H1 (cell line): Measurements from ENCODE around the gene OR5D13. TPM values are rescaled to one million over a fixed set of nuclear protein-coding genes. Genes with fewer than 3 reads are reported as not detected.

Experiments
- CTCF ChIA-PET: fragments of 300-600 bp; sonication (Branson Sonifier 250); formaldehyde crosslinking; loops from one replicate; lab custom pipeline; 2021; ENCODE audit not compliant: partially characterized antibody; lab: Charles Lee
- POLR2A ChIA-PET: fragments of 300-600 bp; sonication (Branson Sonifier 250); formaldehyde crosslinking; loops from one replicate; lab custom pipeline; 2021; ENCODE audit warnings: inconsistent platforms; ENCODE audit not compliant: partially characterized antibody; lab: Charles Lee
- DNase-seq, 2 experiments: peaks; one replicate each; pipeline versions ENCODE4 v3.0.0 to v3.0.0-alpha.2; 2010 to 2022; ENCODE audit warnings: low spot score in 2 of 2, low read depth in 1 of 2, mixed read lengths in 1 of 2
- FAIRE-seq: peaks from 2 replicates; lab custom pipeline; 2011; peaks lifted over from hg19 to GRCh38; lab: Jason Lieb, UNC
- H2AFZ ChIP-seq: 2 replicates; pipeline ENCODE4 v1.8.1; 2012; ENCODE audit warnings: low read length, inconsistent platforms
- H2AK5ac ChIP-seq: 2 replicates; pipeline ENCODE4 v1.6.1; 2013; ENCODE audit warnings: low read depth, low read length
- H2BK120ac ChIP-seq: replicated peaks from 2 replicates; pipeline ENCODE3; 2013; ENCODE audit warnings: low read depth, low read length, inconsistent platforms
- H2BK12ac ChIP-seq: 2 replicates; pipeline ENCODE4 v1.6.1; 2013; ENCODE audit warnings: low read depth, low read length
- H2BK15ac ChIP-seq: 2 replicates; pipeline ENCODE4 v1.6.1; 2013; ENCODE audit warnings: low read length
- H2BK20ac ChIP-seq: 2 replicates; pipeline ENCODE4 v1.6.1; 2013; ENCODE audit warnings: low read length
- H2BK5ac ChIP-seq: 2 replicates; pipeline ENCODE4 v1.6.1; 2013; ENCODE audit warnings: low read depth, low read length
- H3K14ac ChIP-seq: 2 replicates; pipeline ENCODE4 v1.6.1; 2013; ENCODE audit warnings: inconsistent platforms; ENCODE audit not compliant: insufficient read length
- H3K18ac ChIP-seq: 2 replicates; pipeline ENCODE4 v1.6.1; 2013; ENCODE audit warnings: low read length; ENCODE audit errors: extremely low read depth
- H3K23ac ChIP-seq: 2 replicates; pipeline ENCODE4 v1.6.1; 2013; ENCODE audit warnings: inconsistent platforms; ENCODE audit not compliant: insufficient read length
- H3K23me2 ChIP-seq: 2 replicates; pipeline ENCODE4 v1.6.1; 2013; ENCODE audit warnings: low read depth, low read length
- H3K27ac ChIP-seq: 2 replicates; pipeline ENCODE4 v1.6.1; 2011; ENCODE audit warnings: low read depth, low read length, inconsistent platforms
- H3K27me3 ChIP-seq, 4 experiments: replicated peaks in 1 of 4; 1 replicate in 1 of 4; 2 replicates in 3 of 4; pipeline versions ENCODE4 v1.6.1 to v1.8.1; 2011 to 2013; ENCODE audit warnings: low read length in 3 of 4, mild to moderate bottlenecking in 3 of 4, inconsistent platforms in 2 of 4, mixed read lengths in 2 of 4, moderate library complexity in 1 of 4; ENCODE audit not compliant: control insufficient read depth in 3 of 4, insufficient read depth in 3 of 4; ENCODE audit errors: extremely low read depth in 1 of 4
- H3K36me3 ChIP-seq, 4 experiments: 2 replicates each; pipeline versions ENCODE4 v1.6.1 to v1.8.1; 2011 to 2013; ENCODE audit warnings: mild to moderate bottlenecking in 4 of 4, low read length in 3 of 4, moderate library complexity in 2 of 4, control low read depth in 1 of 4, inconsistent platforms in 1 of 4; ENCODE audit not compliant: insufficient read depth in 4 of 4, control insufficient read depth in 2 of 4
- H3K4ac ChIP-seq: replicated peaks from 2 replicates; pipeline ENCODE3; 2013; ENCODE audit warnings: low read length, low read depth, mixed read lengths, inconsistent platforms; ENCODE audit not compliant: insufficient read length
- H3K4me1 ChIP-seq, 4 experiments: replicated peaks in 1 of 4; 1 replicate in 1 of 4; 2 replicates in 3 of 4; pipeline versions ENCODE4 v1.6.1 to v1.8.1; 2011 to 2013; ENCODE audit warnings: low read length in 3 of 4, inconsistent platforms in 2 of 4, mixed read lengths in 1 of 4; ENCODE audit not compliant: insufficient read depth in 4 of 4, control insufficient read depth in 3 of 4
- H3K4me2 ChIP-seq, 2 experiments: 2 replicates each; pipeline versions ENCODE4 v1.6.1 to v1.8.1; 2011 to 2013; ENCODE audit warnings: low read depth in 2 of 2, low read length in 2 of 2, control low read depth in 1 of 2, inconsistent platforms in 1 of 2, mild to moderate bottlenecking in 1 of 2; ENCODE audit not compliant: insufficient read depth in 1 of 2
- H3K4me3 ChIP-seq, 4 experiments: fragments of 200-600, 300-600 bp in 1 of 4; sonication (generic), shearing (Covaris generic), sonication (Bioruptor Twin) in 1 of 4; 2 replicates each; pipeline versions ENCODE4 v1.5.1 to v1.8.1; 2011 to 2016; ENCODE audit warnings: low read length in 4 of 4, low read depth in 3 of 4, control low read depth in 2 of 4, inconsistent platforms in 2 of 4, mild to moderate bottlenecking in 2 of 4, mixed read lengths in 1 of 4, moderate library complexity in 1 of 4; ENCODE audit not compliant: insufficient read depth in 2 of 4; ENCODE audit errors: extremely low read depth in 1 of 4
- H3K56ac ChIP-seq: replicated peaks from 2 replicates; pipeline ENCODE3; 2013; ENCODE audit warnings: low read depth, mild to moderate bottlenecking, mixed read lengths, low read length, inconsistent platforms; ENCODE audit not compliant: insufficient read length
- H3K79me1 ChIP-seq: 2 replicates; pipeline ENCODE4 v1.6.1; 2013; ENCODE audit warnings: low read depth, low read length, control low read depth
- H3K79me2 ChIP-seq, 2 experiments: 2 replicates each; pipeline versions ENCODE4 v1.6.1 to v1.8.1; 2012 to 2013; ENCODE audit warnings: low read length in 2 of 2, mild to moderate bottlenecking in 2 of 2, inconsistent platforms in 1 of 2; ENCODE audit not compliant: insufficient read depth in 2 of 2, control insufficient read depth in 1 of 2
- H3K9ac ChIP-seq, 4 experiments: replicated peaks in 1 of 4; 1 replicate in 1 of 4; 2 replicates in 3 of 4; pipeline versions ENCODE4 v1.6.1 to v1.8.1; 2011 to 2013; ENCODE audit warnings: low read depth in 3 of 4, low read length in 3 of 4, control low read depth in 2 of 4, mild to moderate bottlenecking in 2 of 4, moderate library complexity in 2 of 4, inconsistent platforms in 1 of 4; ENCODE audit errors: extremely low read depth in 1 of 4
- H3K9me3 ChIP-seq, 2 experiments: 2 replicates each; pipeline versions ENCODE4 v1.6.1 to v1.8.1; 2012 to 2013; ENCODE audit warnings: mild to moderate bottlenecking in 2 of 2, moderate library complexity in 2 of 2, control low read depth in 1 of 2, inconsistent platforms in 1 of 2, low read depth in 1 of 2, low read length in 1 of 2, mixed read lengths in 1 of 2; ENCODE audit not compliant: insufficient read depth in 2 of 2
- H4K20me1 ChIP-seq, 2 experiments: replicated peaks in 1 of 2; 2 replicates each; pipeline versions ENCODE3 to v1.8.1; 2011 to 2013; ENCODE audit warnings: inconsistent platforms in 2 of 2, low read length in 2 of 2, mild to moderate bottlenecking in 1 of 2; ENCODE audit not compliant: insufficient read depth in 2 of 2, control insufficient read depth in 1 of 2
- H4K5ac ChIP-seq: 2 replicates; pipeline ENCODE4 v1.6.1; 2013; ENCODE audit warnings: low read length, low read depth, mixed read lengths, inconsistent platforms; ENCODE audit not compliant: insufficient read length
- H4K8ac ChIP-seq: 2 replicates; pipeline ENCODE4 v1.8.0; 2013; ENCODE audit warnings: mild to moderate bottlenecking, moderate library complexity, low read length, inconsistent platforms; ENCODE audit not compliant: insufficient read depth; ENCODE audit errors: extremely low read depth
- H4K91ac ChIP-seq: replicated peaks from 2 replicates; pipeline ENCODE3; 2013; ENCODE audit warnings: low read length, mixed read lengths, inconsistent platforms; ENCODE audit not compliant: insufficient read length
- CBX5 ChIP-seq: fragments of 300-800, 300-1000 bp; sonication (generic); IDR thresholded peaks from 2 replicates; pipeline ENCODE4 v1.7.1; 2016; ENCODE audit warnings: antibody characterized with exemption, low read length, low read depth
- CBX8 ChIP-seq: fragments of 300-800, 300-1000 bp; sonication (generic); IDR thresholded peaks from 2 replicates; pipeline ENCODE4 v1.7.1; 2016; ENCODE audit warnings: low read depth, low read length, borderline replicate concordance
- CHD2 ChIP-seq: IDR thresholded peaks from 2 replicates; pipeline ENCODE4 v1.6.1; 2012; ENCODE audit warnings: low read length, improper control_type of control experiment
- POLR2A ChIP-seq, 2 experiments: IDR thresholded peaks; 1 replicate in 1 of 2; 2 replicates in 1 of 2; pipeline ENCODE4 v1.6.1; 2011; ENCODE audit warnings: low read depth in 2 of 2, low read length in 2 of 2, mild to moderate bottlenecking in 2 of 2; ENCODE audit errors: control extremely low read depth in 1 of 2
- RAD21 ChIP-seq, 2 experiments: IDR thresholded peaks in 1 of 2; conservative IDR thresholded peaks in 1 of 2; 2 replicates each; pipeline ENCODE4 v1.6.1; 2011; ENCODE audit warnings: low read depth in 2 of 2, low read length in 2 of 2, improper control_type of control experiment in 1 of 2, inconsistent platforms in 1 of 2, mild to moderate bottlenecking in 1 of 2, moderate library complexity in 1 of 2
- RNF2 ChIP-seq: fragments of 200-900, 300-1000 bp; sonication (generic); IDR thresholded peaks from 2 replicates; pipeline ENCODE4 v1.7.1; 2016; ENCODE audit warnings: borderline replicate concordance, low read depth, mild to moderate bottlenecking, antibody characterized with exemption, low read length; ENCODE audit not compliant: poor library complexity, severe bottlenecking; ENCODE audit errors: missing control alignments
- SP1 ChIP-seq: IDR thresholded peaks from 2 replicates; pipeline ENCODE4 v1.6.1; 2011; ENCODE audit warnings: low read depth, low read length
- SP2 ChIP-seq: IDR thresholded peaks from 2 replicates; pipeline ENCODE4 v1.6.1; 2012; ENCODE audit warnings: mild to moderate bottlenecking, low read length, inconsistent platforms
- TAF7 ChIP-seq: optimal IDR thresholded peaks from 2 replicates; pipeline ENCODE3; 2011; ENCODE audit warnings: low read depth, mild to moderate bottlenecking, inconsistent platforms, low read length, moderate library complexity, borderline replicate concordance
- ZNF274 ChIP-seq: IDR thresholded peaks from 2 replicates; pipeline ENCODE4 v1.7.0; 2012; ENCODE audit warnings: low read length, borderline replicate concordance; ENCODE audit errors: extremely low read depth
- WGBS, 2 experiments: shearing (Covaris generic) in 1 of 2; methylation state at CpG; one replicate each; pipeline versions ENCODE4 v1.1.6 to v1.1.7; 2013 to 2015; ENCODE audit warnings: low lambda C conversion rate in 2 of 2, mixed read lengths in 2 of 2, inconsistent platforms in 1 of 2, low coverage in 1 of 2, missing lambda C conversion rate in 1 of 2; ENCODE audit not compliant: insufficient replicate concordance in 2 of 2, insufficient coverage in 1 of 2, insufficient read length in 1 of 2; ENCODE audit errors: extremely low coverage in 1 of 2, missing lambda C conversion rate in 1 of 2; 5-methylcytosine and 5-hydroxymethylcytosine counted together
- polyA plus RNA-seq, 7 experiments: library from polyadenylated mRNA; depleted of rRNA in 3 of 7; stranded (reverse) in 5 of 7; unstranded in 2 of 7; fragments of >200 nt in 5 of 7; fragments of 200-250 nt in 2 of 7; gene quantifications; 1 replicate in 5 of 7; 2 replicates in 1 of 7; 4 replicates in 1 of 7; pipeline versions ENCODE4 v1.2.1 to v1.2.3, GENCODE V29; 2011 to 2013; ENCODE audit warnings: missing spikeins in 2 of 7, mixed read lengths in 2 of 7
- total RNA-seq: library from RNA; stranded (reverse); fragmentation: NEBNext Ultra II Directional; extraction: Animal tissue kit (Norgen Biotek cat#: 25700); gene quantifications from 2 replicates; pipeline ENCODE4 v1.2.1, GENCODE V29; 2021
- TF ChIP-seq, protein P1 (sequence below), 3 experiments: IDR thresholded peaks; 1 replicate in 2 of 3; 2 replicates in 1 of 3; pipeline versions ENCODE4 v1.5.1 to v1.6.1; 2011; ENCODE audit warnings: low read length in 3 of 3, mild to moderate bottlenecking in 3 of 3, inconsistent platforms in 2 of 3, low read depth in 1 of 3, moderate library complexity in 1 of 3; ENCODE audit not compliant: insufficient read depth in 1 of 3; ENCODE audit errors: control extremely low read depth in 1 of 3

Gene OR5D13
- total and polyA plus RNA-seq, 2 of the 8 experiments (the other 6 are each of a cell fraction or from before 2014, with no cell fraction given): not detected

DNA sequence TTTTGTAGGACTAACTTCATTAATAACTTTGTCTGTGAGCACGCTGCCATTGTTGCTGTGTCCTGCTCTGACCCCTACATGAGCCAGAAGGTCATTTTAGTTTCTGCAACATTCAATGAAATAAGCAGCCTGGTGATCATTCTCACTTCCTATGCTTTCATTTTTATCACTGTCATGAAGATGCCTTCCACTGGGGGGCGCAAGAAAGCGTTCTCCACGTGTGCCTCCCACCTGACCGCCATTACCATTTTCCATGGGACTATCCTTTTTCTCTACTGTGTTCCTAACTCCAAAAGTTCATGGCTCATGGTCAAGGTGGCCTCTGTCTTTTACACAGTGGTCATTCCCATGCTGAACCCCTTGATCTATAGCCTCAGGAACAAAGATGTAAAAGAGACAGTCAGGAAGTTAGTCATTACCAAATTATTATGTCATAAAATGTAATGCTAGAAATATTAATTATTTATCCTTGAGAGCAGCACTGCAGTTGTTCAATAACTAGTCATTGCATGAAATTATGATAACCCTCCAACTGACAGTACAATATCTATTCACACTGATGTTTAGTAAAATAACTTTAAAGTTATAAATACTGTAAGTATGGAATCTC, 46.4 kb upstream of the OR5D13 start:
- no peak overlapping the region for H2BK15ac ChIP-seq
- no peaks in the 10 kb centered on the region for H3K36me3 ChIP-seq
- 21% methylated on average over 5 of the region's 5 CpGs; no CpG with 5 or more reads in 1 of the 2 experiments for WGBS, 2 experiments
- ChIA-PET CTCF (no interaction called here), POLR2A (no interaction called here)
- no peak overlapping the region for H3K56ac ChIP-seq
- H2BK120ac ChIP-seq: no peak overlapping the region
- H3K27ac ChIP-seq: no peak overlapping the region
- no peak overlapping the region for H2BK12ac ChIP-seq
- H3K4me3 ChIP-seq: no peak overlapping the region
- peaks cover 53 to 56% of the 10 kb centered on the region in 2 experiments for H3K9me3 ChIP-seq
- FAIRE-seq: peak; percentile 39
- no peak overlapping the region for H2AFZ ChIP-seq
- no peak overlapping the region for H2BK20ac ChIP-seq
- no peak overlapping the region for H3K4ac ChIP-seq
- H4K91ac ChIP-seq: no peak overlapping the region
- H3K18ac ChIP-seq: no peak overlapping the region
- H3K79me1 ChIP-seq: no peaks in the 10 kb centered on the region
- H4K8ac ChIP-seq: no peak overlapping the region
- H3K79me2 ChIP-seq: no peaks in the 10 kb centered on the region
- H2AK5ac ChIP-seq: no peak overlapping the region
- no peaks in the 10 kb centered on the region for H3K23me2 ChIP-seq
- DNase-seq: peak in 1 of 2 experiments; percentile 63
- H3K9ac ChIP-seq: no peak overlapping the region
- H3K4me2 ChIP-seq: no peak overlapping the region
- H3K14ac ChIP-seq: no peak overlapping the region
- H3K4me1 ChIP-seq: no peaks in the 10 kb centered on the region
- H4K20me1 ChIP-seq: no peaks in the 10 kb centered on the region
- H2BK5ac ChIP-seq: no peak overlapping the region
- no peak overlapping the region for H4K5ac ChIP-seq
- no peak overlapping the region for H3K23ac ChIP-seq
- no peaks in the 10 kb centered on the region for H3K27me3 ChIP-seq
- no peak for TF ChIP-seq TAF7
- TF ChIP-seq CBX5: no peak
- TF ChIP-seq RAD21 (IDR thresholded peaks at IDR 0.05 in 1 of 2, conservative IDR thresholded peaks at IDR 0.05 in 1 of 2; ENCODE audit: low read depth in 2 of 2, low read length in 2 of 2): peak; percentile 11 to 24; a peak in 1 of 4 replicates
- TF ChIP-seq RNF2: no peak
- no peak for TF ChIP-seq CBX8
- TF ChIP-seq, protein P1, sequence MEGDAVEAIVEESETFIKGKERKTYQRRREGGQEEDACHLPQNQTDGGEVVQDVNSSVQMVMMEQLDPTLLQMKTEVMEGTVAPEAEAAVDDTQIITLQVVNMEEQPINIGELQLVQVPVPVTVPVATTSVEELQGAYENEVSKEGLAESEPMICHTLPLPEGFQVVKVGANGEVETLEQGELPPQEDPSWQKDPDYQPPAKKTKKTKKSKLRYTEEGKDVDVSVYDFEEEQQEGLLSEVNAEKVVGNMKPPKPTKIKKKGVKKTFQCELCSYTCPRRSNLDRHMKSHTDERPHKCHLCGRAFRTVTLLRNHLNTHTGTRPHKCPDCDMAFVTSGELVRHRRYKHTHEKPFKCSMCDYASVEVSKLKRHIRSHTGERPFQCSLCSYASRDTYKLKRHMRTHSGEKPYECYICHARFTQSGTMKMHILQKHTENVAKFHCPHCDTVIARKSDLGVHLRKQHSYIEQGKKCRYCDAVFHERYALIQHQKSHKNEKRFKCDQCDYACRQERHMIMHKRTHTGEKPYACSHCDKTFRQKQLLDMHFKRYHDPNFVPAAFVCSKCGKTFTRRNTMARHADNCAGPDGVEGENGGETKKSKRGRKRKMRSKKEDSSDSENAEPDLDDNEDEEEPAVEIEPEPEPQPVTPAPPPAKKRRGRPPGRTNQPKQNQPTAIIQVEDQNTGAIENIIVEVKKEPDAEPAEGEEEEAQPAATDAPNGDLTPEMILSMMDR (IDR thresholded peaks at IDR 0.05; ENCODE audit: control extremely low read depth in 1 of 3, insufficient read depth in 1 of 3, low read depth in 1 of 3, low read length in 3 of 3): peak in 2 of 3 experiments; percentile 31 to 42; a peak in 2 of 4 replicates
- TF ChIP-seq ZNF274: no peak
- no peak for TF ChIP-seq POLR2A (IDR thresholded peaks at IDR 0.05; ENCODE audit: control extremely low read depth in 1 of 2, low read depth in 2 of 2, low read length in 2 of 2)
- TF ChIP-seq SP2: no peak
- no peak for TF ChIP-seq CHD2
- TF ChIP-seq SP1: no peak
